RWPE2 (cell line): ENCODE data around the gene ABCG5.

Experiments used
- ATAC-seq: fragments of 200-7000 bp; cut with Tn5 transposase; 3 replicates; pipeline ENCODE4 v1.9.1; 2021; ENCODE audit warnings: low read depth
- DNase-seq: peaks from one replicate; pipeline ENCODE4 v3.0.0-alpha.2; 2020; ENCODE audit warnings: low spot score
- H3K27ac ChIP-seq: fragments of 450-650 bp; 2 replicates; pipeline ENCODE4 v1.5.1; 2017; ENCODE audit warnings: mild to moderate bottlenecking; ENCODE audit not compliant: poor library complexity, severe bottlenecking
- H3K27me3 ChIP-seq: fragments of 250-450 bp; sonication (Bioruptor Pico); 2 replicates; pipeline ENCODE4 v1.5.1; 2021; ENCODE audit warnings: mild to moderate bottlenecking, moderate library complexity; ENCODE audit not compliant: insufficient read depth, poor library complexity, severe bottlenecking
- H3K36me3 ChIP-seq: fragments of 250-450 bp; sonication (Bioruptor Pico); 2 replicates; pipeline ENCODE4 v1.5.1; 2020; ENCODE audit warnings: low read depth, mild to moderate bottlenecking, moderate library complexity
- H3K4me1 ChIP-seq: fragments of 250-450 bp; sonication (Bioruptor Pico); 2 replicates; pipeline ENCODE4 v1.5.1; 2021; ENCODE audit warnings: mild to moderate bottlenecking, moderate library complexity; ENCODE audit not compliant: insufficient read depth, poor library complexity, severe bottlenecking
- H3K4me3 ChIP-seq: fragments of 250-450 bp; sonication (Bioruptor Pico); 2 replicates; pipeline ENCODE4 v1.5.1; 2021; ENCODE audit warnings: mild to moderate bottlenecking, moderate library complexity; ENCODE audit not compliant: severe bottlenecking
- H3K9me3 ChIP-seq: fragments of 250-450 bp; sonication (Bioruptor Pico); 2 replicates; pipeline ENCODE4 v1.5.1; 2021; ENCODE audit warnings: mild to moderate bottlenecking, moderate library complexity; ENCODE audit not compliant: severe bottlenecking
- TF ChIP-seq, protein P1 (sequence below): fragments of 450-650 bp; IDR thresholded peaks from one replicate; pipeline ENCODE4 v1.5.1; 2017; ENCODE audit warnings: mild to moderate bottlenecking, moderate library complexity; ENCODE audit not compliant: poor library complexity, severe bottlenecking

ABCG5 gene

DNA sequence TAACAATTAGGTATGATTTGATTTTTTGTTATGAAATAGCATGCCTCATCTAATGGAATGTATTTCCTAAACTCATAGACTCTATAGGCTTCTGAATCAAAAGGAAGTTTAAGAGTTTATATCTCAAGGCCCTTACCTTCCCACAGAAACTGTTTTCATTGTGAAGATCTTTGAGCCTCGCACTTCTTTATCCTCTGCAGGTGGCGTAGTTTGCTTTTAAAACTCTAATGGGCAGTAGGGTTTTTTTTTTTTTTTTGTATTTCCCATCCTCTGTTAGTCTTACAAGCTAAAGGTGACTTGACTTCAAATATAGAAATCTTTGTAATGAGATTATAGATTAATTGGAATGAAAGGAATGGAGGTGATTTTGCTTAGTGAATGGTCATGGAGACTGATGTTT, 36.5 kb downstream of the ABCG5 start:
- Histone ChIP-seq H3K9me3 (no peaks in the 10 kb centered on the region), H3K4me3 (no peak overlapping the region), H3K4me1 (no peaks in the 10 kb centered on the region), H3K27me3 (no peaks in the 10 kb centered on the region), H3K36me3 (peaks cover 10% of the 10 kb centered on the region; the same call in 1 of the 2 replicates), H3K27ac (no peak overlapping the region)
- DNase-seq (no peak), ATAC-seq (no peak)
- TF ChIP-seq, protein P1, sequence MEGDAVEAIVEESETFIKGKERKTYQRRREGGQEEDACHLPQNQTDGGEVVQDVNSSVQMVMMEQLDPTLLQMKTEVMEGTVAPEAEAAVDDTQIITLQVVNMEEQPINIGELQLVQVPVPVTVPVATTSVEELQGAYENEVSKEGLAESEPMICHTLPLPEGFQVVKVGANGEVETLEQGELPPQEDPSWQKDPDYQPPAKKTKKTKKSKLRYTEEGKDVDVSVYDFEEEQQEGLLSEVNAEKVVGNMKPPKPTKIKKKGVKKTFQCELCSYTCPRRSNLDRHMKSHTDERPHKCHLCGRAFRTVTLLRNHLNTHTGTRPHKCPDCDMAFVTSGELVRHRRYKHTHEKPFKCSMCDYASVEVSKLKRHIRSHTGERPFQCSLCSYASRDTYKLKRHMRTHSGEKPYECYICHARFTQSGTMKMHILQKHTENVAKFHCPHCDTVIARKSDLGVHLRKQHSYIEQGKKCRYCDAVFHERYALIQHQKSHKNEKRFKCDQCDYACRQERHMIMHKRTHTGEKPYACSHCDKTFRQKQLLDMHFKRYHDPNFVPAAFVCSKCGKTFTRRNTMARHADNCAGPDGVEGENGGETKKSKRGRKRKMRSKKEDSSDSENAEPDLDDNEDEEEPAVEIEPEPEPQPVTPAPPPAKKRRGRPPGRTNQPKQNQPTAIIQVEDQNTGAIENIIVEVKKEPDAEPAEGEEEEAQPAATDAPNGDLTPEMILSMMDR = no peak

DNA sequence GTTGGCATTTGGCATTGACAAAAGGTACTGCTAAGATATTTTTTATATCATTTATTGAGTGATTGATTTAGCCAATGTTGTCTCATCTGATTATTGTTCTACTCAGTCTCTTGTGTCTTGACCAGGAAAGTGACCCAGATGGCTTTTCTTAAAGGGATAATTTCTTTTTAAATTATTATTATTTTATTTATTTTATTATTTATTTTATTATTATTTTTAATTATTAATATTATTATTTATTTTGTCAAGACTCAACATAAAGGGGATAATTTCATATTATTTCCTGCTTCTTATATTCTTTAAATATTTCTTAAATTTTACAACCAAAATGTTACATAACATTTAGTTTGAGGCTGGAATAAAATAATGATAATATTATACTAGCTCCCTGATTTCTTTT, 37.7 kb downstream of the ABCG5 start:
- Histone ChIP-seq H3K4me1 (no peaks in the 10 kb centered on the region), H3K9me3 (no peaks in the 10 kb centered on the region), H3K27me3 (no peaks in the 10 kb centered on the region), H3K36me3 (peaks cover 10% of the 10 kb centered on the region; the same call in 1 of the 2 replicates), H3K4me3 (no peak overlapping the region), H3K27ac (no peak overlapping the region)
- TF ChIP-seq, protein P1 = no peak
- no peak for ATAC-seq
- no peak for DNase-seq

DNA sequence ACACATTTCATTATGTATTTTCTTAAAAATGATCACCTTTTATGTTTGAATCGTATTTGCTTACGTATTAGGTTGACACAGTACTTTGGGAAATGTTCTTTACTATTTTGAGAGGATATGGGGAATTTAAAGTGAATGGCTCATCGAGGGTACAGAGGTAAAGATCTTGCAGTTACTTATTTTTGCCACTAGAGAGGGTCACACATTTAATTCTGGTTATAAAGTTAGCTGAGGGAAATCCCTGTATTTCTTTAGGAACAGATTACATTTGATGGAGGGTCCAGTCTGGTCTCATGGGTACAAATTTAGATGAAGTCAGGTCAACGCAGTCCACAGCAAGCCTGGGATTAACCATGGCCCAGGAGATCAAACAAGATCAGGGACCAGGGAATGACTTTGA, 40.3 kb downstream of the ABCG5 start:
- no peaks in the 10 kb centered on the region for H3K4me1 ChIP-seq
- no peaks in the 10 kb centered on the region for H3K36me3 ChIP-seq
- ATAC-seq (no peak), DNase-seq (no peak)
- no peaks in the 10 kb centered on the region for H3K27me3 ChIP-seq
- no peak overlapping the region for H3K27ac ChIP-seq
- H3K4me3 ChIP-seq = no peak overlapping the region
- no peaks in the 10 kb centered on the region for H3K9me3 ChIP-seq
- TF ChIP-seq, protein P1 = peak; percentile 21

DNA sequence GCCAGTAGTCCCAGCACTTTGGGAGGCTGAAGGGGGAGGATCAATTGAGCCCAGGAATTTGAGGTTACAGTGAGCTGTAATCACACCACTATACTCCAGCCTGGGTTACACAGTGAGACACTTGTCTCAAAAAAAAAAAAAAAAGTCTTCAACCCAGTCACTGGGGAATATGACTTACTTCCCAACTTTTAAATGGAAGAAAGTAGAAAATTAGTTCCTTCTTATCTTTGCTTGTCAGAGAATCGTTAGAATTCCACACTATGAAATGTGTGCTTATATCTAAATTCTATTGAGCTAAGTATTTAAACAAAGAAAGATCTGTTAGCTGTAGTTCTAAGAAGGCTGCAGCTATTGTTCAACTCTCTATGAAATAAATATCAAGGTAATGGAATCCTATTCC, 42.4 kb downstream of the ABCG5 start:
- Histone ChIP-seq H3K27ac (no peak overlapping the region), H3K27me3 (no peaks in the 10 kb centered on the region), H3K36me3 (peaks cover 13% of the 10 kb centered on the region), H3K9me3 (no peaks in the 10 kb centered on the region), H3K4me3 (no peak overlapping the region), H3K4me1 (no peaks in the 10 kb centered on the region)
- no peak for DNase-seq
- no peak for ATAC-seq
- TF ChIP-seq, protein P1 = no peak

DNA sequence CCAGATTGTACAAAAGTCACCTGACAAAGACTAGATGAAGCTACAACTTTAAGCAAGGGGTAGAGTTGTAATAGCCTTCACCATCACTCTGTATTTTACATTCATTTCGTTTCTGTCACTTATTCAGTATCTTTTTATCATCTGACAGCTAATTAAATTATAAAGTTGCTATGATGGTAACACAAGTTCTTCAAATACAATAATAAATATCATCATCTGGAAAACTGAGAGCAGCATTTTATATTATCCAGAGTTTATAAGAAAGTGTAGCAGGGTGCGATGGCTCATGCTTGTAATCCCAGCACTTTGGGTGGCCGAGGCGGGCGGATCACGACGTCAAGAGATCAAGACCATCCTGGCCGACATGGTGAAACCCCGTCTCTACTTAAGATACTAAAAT, 43.7 kb downstream of the ABCG5 start:
- no peak for ATAC-seq

More for the DNA sequence above, 43.7 kb downstream of the ABCG5 start:
- Histone ChIP-seq H3K4me1 (no peaks in the 10 kb centered on the region), H3K4me3 (no peak overlapping the region), H3K27me3 (no peaks in the 10 kb centered on the region), H3K9me3 (no peaks in the 10 kb centered on the region), H3K27ac (no peak overlapping the region), H3K36me3 (peaks cover 13% of the 10 kb centered on the region)
- TF ChIP-seq, protein P1 = no peak
- DNase-seq = no peak
